HuH-7 (cell line): ENCODE data around the gene ITGAD.

ENCODE experiments used
- DNase-seq: peaks from one replicate; pipeline ENCODE4 v3.0.0; 2011; ENCODE audit warnings: low spot score

The ITGAD gene

GRCh38 chr16:31365131-31365865 lies 27.8 kb upstream of the ITGAD start:
- DNase-seq, result no peak

GRCh38 chr16:31367853-31368252 lies 25.3 kb upstream of the ITGAD start:
- DNase-seq, result no peak

DNA sequence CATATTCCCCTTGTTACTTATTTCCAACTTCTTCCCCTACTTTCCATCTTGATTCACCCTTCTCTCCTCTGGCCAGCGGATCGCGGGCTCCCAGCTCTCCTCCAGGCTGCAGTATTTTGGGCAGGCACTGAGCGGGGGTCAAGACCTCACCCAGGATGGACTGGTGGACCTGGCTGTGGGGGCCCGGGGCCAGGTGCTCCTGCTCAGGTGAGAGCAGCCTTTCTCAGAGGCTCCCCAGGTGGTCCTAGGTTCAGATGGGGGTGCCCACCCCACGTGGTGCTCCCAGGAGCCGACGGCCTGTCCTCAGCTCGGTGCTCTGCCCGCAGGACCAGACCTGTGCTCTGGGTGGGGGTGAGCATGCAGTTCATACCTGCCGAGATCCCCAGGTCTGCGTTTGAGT lies 22.1 kb upstream of the ITGAD start:
- DNase-seq, result no peak

- no peak for DNase-seq
Measured at GRCh38 chr16:31371619-31372484, 21.3 kb upstream of the ITGAD start.

GRCh38 chr16:31373235-31373634 lies 19.9 kb upstream of the ITGAD start:
- DNase-seq, result no peak

GRCh38 chr16:31375231-31375630 lies 17.9 kb upstream of the ITGAD start:
- no peak for DNase-seq

- DNase-seq, result no peak
Measured at GRCh38 chr16:31376705-31377104, 16.4 kb upstream of the ITGAD start.

GRCh38 chr16:31377210-31377903 lies 15.8 kb upstream of the ITGAD start:
- DNase-seq, result no peak

DNA sequence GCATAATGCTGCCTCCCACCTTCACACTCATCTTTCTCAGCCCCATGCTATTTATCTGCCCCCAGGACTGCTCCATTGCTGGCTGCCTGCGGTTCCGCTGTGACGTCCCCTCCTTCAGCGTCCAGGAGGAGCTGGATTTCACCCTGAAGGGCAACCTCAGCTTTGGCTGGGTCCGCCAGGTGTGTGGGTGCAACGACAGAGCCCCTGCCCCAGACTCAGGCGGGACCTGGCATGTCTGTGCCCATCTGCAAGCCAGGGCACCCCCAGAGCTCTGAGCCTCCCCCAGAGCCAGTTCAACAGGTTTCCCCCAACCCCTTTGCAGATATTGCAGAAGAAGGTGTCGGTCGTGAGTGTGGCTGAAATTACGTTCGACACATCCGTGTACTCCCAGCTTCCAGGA lies 12.9 kb upstream of the ITGAD start:
- DNase-seq, result no peak

GRCh38 chr16:31382485-31383161 lies 10.5 kb upstream of the ITGAD start:
- DNase-seq, result peak; percentile 84

DNA sequence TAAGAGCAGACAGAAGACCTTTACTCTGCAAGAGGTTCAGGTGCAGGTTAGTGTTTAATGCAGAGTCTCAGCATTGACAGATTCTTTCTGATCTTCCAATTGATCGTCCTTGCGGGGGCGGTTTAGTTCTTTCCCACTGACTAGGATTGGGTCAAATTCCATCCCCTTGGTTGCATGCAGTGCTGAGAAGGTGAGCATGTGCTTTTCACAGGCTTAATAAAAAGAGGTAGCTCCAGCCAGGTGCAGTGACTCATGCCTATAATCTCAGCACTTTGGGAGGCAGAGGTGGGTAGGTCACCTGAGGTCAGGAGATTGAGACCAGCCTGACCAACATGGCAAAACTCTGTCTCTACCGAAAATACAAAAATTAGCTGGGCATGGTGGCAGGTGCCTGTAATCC lies 7.5 kb upstream of the ITGAD start:
- DNase-seq, result no peak

GRCh38 chr16:31386157-31386984 lies 6.8 kb upstream of the ITGAD start:
- no peak for DNase-seq

GRCh38 chr16:31388535-31388934 lies 4.6 kb upstream of the ITGAD start:
- no peak for DNase-seq

GRCh38 chr16:31390504-31391041 lies 2.6 kb upstream of the ITGAD start:
- DNase-seq, result no peak

DNA sequence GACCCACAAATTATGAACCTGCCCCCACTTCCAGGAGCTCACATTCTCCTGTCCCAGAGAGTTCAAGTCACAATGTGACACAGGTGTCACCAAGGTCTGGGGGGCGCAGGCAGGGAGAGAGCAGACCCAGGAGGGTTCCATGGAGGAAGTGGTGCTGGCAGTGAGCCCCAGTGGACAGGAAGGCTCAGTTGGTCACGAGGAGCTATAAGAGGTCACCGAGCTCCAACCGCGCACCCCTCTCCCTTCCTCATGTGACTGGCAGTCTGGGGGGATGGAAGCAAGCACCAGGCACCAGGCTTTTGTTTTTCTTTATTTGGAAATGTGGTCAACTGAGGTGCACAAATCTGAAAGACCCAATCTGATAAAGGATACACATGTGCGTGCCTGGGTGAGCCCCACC lies 2.5 kb downstream of the ITGAD start:
- DNase-seq, result no peak

- no peak for DNase-seq
Measured at GRCh38 chr16:31397096-31397660, 4.0 kb downstream of the ITGAD start.

DNA sequence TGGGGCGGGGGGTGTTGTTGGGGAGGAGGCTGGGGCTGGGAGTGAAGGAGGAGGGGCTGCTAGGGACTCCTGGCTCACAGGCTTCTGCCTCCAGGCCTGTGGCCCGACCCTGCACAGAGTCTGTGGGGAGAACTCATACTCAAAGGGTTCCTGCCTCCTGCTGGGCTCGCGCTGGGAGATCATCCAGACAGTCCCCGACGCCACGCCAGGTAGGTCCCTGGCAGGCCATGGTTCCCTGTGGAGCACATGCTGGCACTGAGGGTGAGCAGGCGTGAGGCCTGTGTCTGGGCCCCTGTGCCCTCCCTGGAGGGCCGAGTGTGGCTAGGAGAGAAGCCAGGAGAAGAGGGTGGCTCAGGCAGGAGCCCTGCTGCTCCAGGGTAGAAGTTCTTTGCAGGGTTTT lies 4.6 kb downstream of the ITGAD start:
- no peak for DNase-seq

GRCh38 chr16:31400191-31400590 lies 7.1 kb downstream of the ITGAD start:
- no peak for DNase-seq

DNA sequence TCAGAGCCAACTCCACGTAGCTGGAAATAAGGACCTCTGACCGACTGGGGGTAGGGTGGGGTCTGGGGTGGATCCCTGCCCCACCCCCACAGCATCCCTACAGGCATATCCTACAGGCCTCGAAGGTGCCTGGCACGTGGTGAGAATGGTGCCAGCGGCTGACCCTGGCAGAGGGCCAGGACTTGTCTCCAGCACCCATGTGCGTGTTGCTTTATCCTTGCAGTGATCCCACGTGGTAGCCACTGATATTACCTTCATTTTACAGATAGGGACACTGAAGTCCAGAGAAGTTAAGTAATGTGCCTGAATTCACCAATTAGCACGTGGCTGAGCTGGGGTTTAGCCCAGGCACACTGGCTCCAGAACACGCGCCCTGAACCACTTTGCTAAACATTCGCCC lies 8.3 kb downstream of the ITGAD start:
- no peak for DNase-seq

DNA sequence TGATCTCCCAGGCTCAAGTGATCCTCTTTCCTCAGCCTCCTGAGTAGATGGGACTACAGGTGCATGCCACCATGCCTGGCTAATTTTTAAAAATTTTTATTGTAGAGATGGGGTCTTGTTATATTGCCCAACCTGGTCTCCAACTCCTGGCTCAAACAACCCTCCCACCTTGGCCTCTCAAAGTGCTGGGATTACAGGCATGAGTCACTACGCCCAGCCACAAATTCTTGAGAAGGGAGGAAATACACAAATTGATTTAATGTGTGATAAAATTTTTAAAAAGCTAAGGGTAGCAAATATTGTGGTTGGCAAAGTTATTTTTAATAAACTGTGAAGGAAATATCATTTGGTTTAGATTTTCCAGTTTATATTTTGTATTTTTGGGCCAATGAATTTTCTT lies 9.6 kb downstream of the ITGAD start:
- no peak for DNase-seq
